Osteocyte (in vitro differentiated cells): ENCODE results near the gene LILRB2. TPM values are rescaled to one million over a fixed set of nuclear protein-coding genes. Genes with fewer than 3 reads are reported as not detected.

Experiments used
- DNase-seq: peaks from one replicate; pipeline ENCODE4 v3.0.0; 2021; ENCODE audit warnings: mixed read lengths; ENCODE audit not compliant: unreplicated experiment; ENCODE audit errors: extremely low spot score
- H3K27ac Mint-ChIP-seq: one replicate; pipeline ENCODE4 v1.8.0; 2021; ENCODE audit warnings: mild to moderate bottlenecking, mixed read lengths; ENCODE audit not compliant: unreplicated experiment
- H3K27me3 Mint-ChIP-seq: one replicate; pipeline ENCODE4 v1.8.0; 2021; ENCODE audit warnings: mixed read lengths; ENCODE audit not compliant: unreplicated experiment
- H3K36me3 Mint-ChIP-seq: one replicate; pipeline ENCODE4 v1.8.0; 2021; ENCODE audit warnings: mixed read lengths; ENCODE audit not compliant: unreplicated experiment
- H3K4me1 Mint-ChIP-seq: one replicate; pipeline ENCODE4 v1.8.0; 2021; ENCODE audit warnings: mixed read lengths; ENCODE audit not compliant: unreplicated experiment
- H3K4me3 Mint-ChIP-seq: one replicate; pipeline ENCODE4 v1.8.0; 2021; ENCODE audit warnings: mild to moderate bottlenecking, moderate library complexity, mixed read lengths; ENCODE audit not compliant: unreplicated experiment
- H3K9me3 Mint-ChIP-seq: one replicate; pipeline ENCODE4 v1.8.0; 2021; ENCODE audit warnings: mixed read lengths; ENCODE audit not compliant: unreplicated experiment
- total RNA-seq: library from RNA; stranded (reverse); gene quantifications from 2 replicates; pipeline ENCODE4 v1.2.1, GENCODE V29; 2021
- TF ChIP-seq, protein P1 (sequence below): fragments of 200-600 bp; sonication (generic); IDR thresholded peaks from 2 replicates; pipeline ENCODE4 v1.5.0; 2021; ENCODE audit warnings: antibody characterized with exemption, mild to moderate bottlenecking, moderate library complexity

Gene LILRB2
- total RNA-seq, 1 donor from 2014 or later, result not detected

- no peaks in the 10 kb centered on the region for H3K36me3 Mint-ChIP-seq
- no peak overlapping the region for H3K27ac Mint-ChIP-seq
Measured at GRCh38 chr19:54317965-54318240, 37.0 kb upstream of the LILRB2 start.

GRCh38 chr19:54317108-54317964 lies 36.4 kb upstream of the LILRB2 start:
- DNase-seq, result no peak
- H3K27ac Mint-ChIP-seq, result no peak overlapping the region
- H3K36me3 Mint-ChIP-seq, result no peaks in the 10 kb centered on the region
- H3K4me3 Mint-ChIP-seq, result no peak overlapping the region
- TF ChIP-seq, protein P1, sequence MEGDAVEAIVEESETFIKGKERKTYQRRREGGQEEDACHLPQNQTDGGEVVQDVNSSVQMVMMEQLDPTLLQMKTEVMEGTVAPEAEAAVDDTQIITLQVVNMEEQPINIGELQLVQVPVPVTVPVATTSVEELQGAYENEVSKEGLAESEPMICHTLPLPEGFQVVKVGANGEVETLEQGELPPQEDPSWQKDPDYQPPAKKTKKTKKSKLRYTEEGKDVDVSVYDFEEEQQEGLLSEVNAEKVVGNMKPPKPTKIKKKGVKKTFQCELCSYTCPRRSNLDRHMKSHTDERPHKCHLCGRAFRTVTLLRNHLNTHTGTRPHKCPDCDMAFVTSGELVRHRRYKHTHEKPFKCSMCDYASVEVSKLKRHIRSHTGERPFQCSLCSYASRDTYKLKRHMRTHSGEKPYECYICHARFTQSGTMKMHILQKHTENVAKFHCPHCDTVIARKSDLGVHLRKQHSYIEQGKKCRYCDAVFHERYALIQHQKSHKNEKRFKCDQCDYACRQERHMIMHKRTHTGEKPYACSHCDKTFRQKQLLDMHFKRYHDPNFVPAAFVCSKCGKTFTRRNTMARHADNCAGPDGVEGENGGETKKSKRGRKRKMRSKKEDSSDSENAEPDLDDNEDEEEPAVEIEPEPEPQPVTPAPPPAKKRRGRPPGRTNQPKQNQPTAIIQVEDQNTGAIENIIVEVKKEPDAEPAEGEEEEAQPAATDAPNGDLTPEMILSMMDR, result no peak
- H3K4me1 Mint-ChIP-seq, result no peaks in the 10 kb centered on the region
- H3K9me3 Mint-ChIP-seq, result peaks cover 13% of the 10 kb centered on the region
- H3K27me3 Mint-ChIP-seq, result no peaks in the 10 kb centered on the region

More at GRCh38 chr19:54317965-54318240, 37.0 kb upstream of the LILRB2 start:
- no peak for DNase-seq
- Mint-ChIP-seq H3K4me1 (no peaks in the 10 kb centered on the region), H3K9me3 (peaks cover 13% of the 10 kb centered on the region), H3K27me3 (no peaks in the 10 kb centered on the region), H3K4me3 (no peak overlapping the region)
- TF ChIP-seq, protein P1, result no peak

DNA sequence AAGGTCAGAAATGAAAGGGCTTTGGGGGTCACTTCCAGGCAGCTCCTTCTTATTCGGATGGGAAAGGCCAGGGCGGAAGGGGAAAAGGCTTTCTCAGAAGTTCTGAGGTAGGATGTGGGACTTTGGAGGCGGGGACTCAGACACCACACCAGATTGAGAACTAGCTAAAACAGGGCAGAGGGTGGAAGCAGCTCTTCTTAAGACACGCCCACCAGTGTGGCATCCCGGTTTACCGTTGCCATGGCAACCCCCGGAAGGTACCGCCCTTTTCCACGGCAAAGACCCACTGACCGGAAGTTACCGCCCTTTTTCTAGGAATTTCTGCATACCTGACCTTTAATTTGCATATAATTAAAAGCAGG lies 35.8 kb upstream of the LILRB2 start:
- no peak overlapping the region for H3K4me3 Mint-ChIP-seq
- TF ChIP-seq, protein P1, result no peak
- no peaks in the 10 kb centered on the region for H3K27me3 Mint-ChIP-seq
- DNase-seq, result no peak
- H3K4me1 Mint-ChIP-seq, result no peaks in the 10 kb centered on the region
- H3K9me3 Mint-ChIP-seq, result peaks cover 8% of the 10 kb centered on the region
- no peaks in the 10 kb centered on the region for H3K36me3 Mint-ChIP-seq
- H3K27ac Mint-ChIP-seq, result no peak overlapping the region

DNA sequence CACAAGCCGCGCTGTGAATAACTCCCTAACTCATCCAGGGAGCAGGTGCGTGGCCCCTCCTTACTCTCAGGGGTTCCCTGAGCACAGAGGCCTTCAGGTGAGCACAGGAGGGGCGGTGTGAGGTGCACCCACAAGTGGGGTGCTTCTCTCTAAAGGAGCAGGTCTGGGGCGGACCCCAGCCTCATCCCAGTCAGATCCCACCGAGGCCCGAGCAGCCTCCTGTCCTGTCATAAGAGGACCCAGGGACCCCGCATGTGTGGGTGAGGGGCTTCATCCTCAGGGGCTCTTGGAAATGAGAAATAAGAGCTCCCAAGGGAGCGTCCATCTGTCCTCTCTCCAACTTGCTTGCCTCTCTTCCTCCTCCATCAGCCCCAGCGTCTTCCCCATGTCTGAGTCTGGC lies 35.0 kb upstream of the LILRB2 start:
- TF ChIP-seq, protein P1, result no peak
- DNase-seq, result no peak
- Mint-ChIP-seq H3K36me3 (no peaks in the 10 kb centered on the region), H3K4me3 (no peak overlapping the region), H3K27me3 (no peaks in the 10 kb centered on the region), H3K9me3 (peaks cover under 1% of the 10 kb centered on the region), H3K27ac (no peak overlapping the region), H3K4me1 (no peaks in the 10 kb centered on the region)

- no peak for DNase-seq
- Mint-ChIP-seq H3K9me3 (no peaks in the 10 kb centered on the region), H3K4me3 (no peak within 1 kb of the TSS), H3K27me3 (no peaks in the 10 kb centered on the region), H3K36me3 (no peaks in the 10 kb centered on the region), H3K27ac (no peak within 1 kb of the TSS), H3K4me1 (no peaks in the 10 kb centered on the region)
- TF ChIP-seq, protein P1, result no peak
Measured at GRCh38 chr19:54312436-54313377, 31.8 kb upstream of the LILRB2 start, which contains the start of gene LILRA5. LILRA5 (minus strand) TSS chr19:54313166; CDS start chr19:54313019, 147 bp downstream.
